ENCODE measurements around the gene MCTP1.

The MCTP1 gene

GRCh38 chr5:95175106-95175505 lies 109.8 kb downstream of the MCTP1 start:
- Histone ChIP-seq H3K4me3 (ENCODE audit: low read length) (no peak overlapping the region), H3K4me1 (ENCODE audit: control insufficient read depth, low read depth, low read length) (peaks cover 2% of the 10 kb centered on the region), H2BK120ac (ENCODE audit: low read depth, low read length) (no peak overlapping the region), H3K4me2 (ENCODE audit: low read length) (no peak overlapping the region), H3K4ac (ENCODE audit: low read depth, low read length) (no peak overlapping the region), H3K27ac (ENCODE audit: low read depth, low read length) (no peak overlapping the region), H3K9ac (ENCODE audit: low read length) (no peak overlapping the region), H2BK5ac (ENCODE audit: low read length) (no peak overlapping the region), H3K79me1 (ENCODE audit: low read length) (no peaks in the 10 kb centered on the region), H3K18ac (ENCODE audit: low read length) (no peak overlapping the region), H4K5ac (ENCODE audit: low read length) (no peak overlapping the region), H3K56ac (ENCODE audit: low read length) (no peak overlapping the region), H3K79me2 (ENCODE audit: control insufficient read depth, insufficient read depth, low read length) (no peaks in the 10 kb centered on the region), H3K36me3 (ENCODE audit: control insufficient read depth, insufficient read depth, low read length) (no peaks in the 10 kb centered on the region), H2AK5ac (ENCODE audit: low read length) (no peak overlapping the region), H3K27me3 (ENCODE audit: insufficient read depth, low read length, poor library complexity) (no peaks in the 10 kb centered on the region), H3K23ac (ENCODE audit: low read length) (no peak overlapping the region), H2BK15ac (replicated peaks; ENCODE audit: low read depth) (no peak overlapping the region), H4K8ac (ENCODE audit: low read depth, low read length) (no peak overlapping the region)
- WGBS (ENCODE audit: extremely low coverage, insufficient coverage, low lambda C conversion rate), result no CpG with 5 or more reads among the region's 3 CpGs
- DNase-seq, result no peak

- Histone ChIP-seq H2BK15ac (replicated peaks; ENCODE audit: low read depth) (no peak overlapping the region), H3K4me1 (ENCODE audit: control insufficient read depth, low read depth, low read length) (peaks cover 2% of the 10 kb centered on the region), H3K9ac (ENCODE audit: low read length) (no peak overlapping the region), H3K23ac (ENCODE audit: low read length) (no peak overlapping the region), H3K4me3 (ENCODE audit: low read length) (no peak overlapping the region), H2BK120ac (ENCODE audit: low read depth, low read length) (no peak overlapping the region), H3K79me1 (ENCODE audit: low read length) (no peaks in the 10 kb centered on the region), H2AK5ac (ENCODE audit: low read length) (no peak overlapping the region), H3K36me3 (ENCODE audit: control insufficient read depth, insufficient read depth, low read length) (no peaks in the 10 kb centered on the region), H3K27ac (ENCODE audit: low read depth, low read length) (no peak overlapping the region), H3K79me2 (ENCODE audit: control insufficient read depth, insufficient read depth, low read length) (no peaks in the 10 kb centered on the region), H3K18ac (ENCODE audit: low read length) (no peak overlapping the region), H3K56ac (ENCODE audit: low read length) (no peak overlapping the region), H2BK5ac (ENCODE audit: low read length) (no peak overlapping the region), H3K4ac (ENCODE audit: low read depth, low read length) (no peak overlapping the region), H4K8ac (ENCODE audit: low read depth, low read length) (no peak overlapping the region), H3K4me2 (ENCODE audit: low read length) (no peak overlapping the region), H3K27me3 (ENCODE audit: insufficient read depth, low read length, poor library complexity) (no peaks in the 10 kb centered on the region), H4K5ac (ENCODE audit: low read length) (no peak overlapping the region)
- DNase-seq, result peak; percentile 32
Observed at GRCh38 chr5:95172659-95173058, 112.2 kb downstream of the MCTP1 start.

DNA sequence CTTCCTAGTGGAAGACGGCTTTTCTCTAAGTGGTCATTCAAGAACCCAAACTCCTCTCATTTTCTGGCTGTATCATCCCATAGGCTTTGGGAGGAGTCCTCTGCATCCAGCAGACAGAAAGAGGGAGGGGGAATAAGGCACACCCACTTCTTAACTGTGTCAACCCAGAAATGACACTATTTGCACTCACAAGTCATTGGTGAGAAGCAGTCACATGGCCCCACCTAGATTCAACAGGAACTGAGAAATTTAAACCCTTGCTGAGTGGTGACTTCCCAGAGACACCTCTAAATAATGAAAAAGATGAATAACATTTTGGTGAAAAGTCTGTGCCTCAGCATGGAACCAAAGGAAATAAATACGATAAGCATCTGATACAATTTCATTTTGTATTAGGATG lies 120.0 kb downstream of the MCTP1 start:
- Histone ChIP-seq H3K4me3 (ENCODE audit: low read length) (no peak overlapping the region), H3K18ac (ENCODE audit: low read length) (no peak overlapping the region), H3K27ac (ENCODE audit: low read depth, low read length) (no peak overlapping the region), H2BK120ac (ENCODE audit: low read depth, low read length) (no peak overlapping the region), H3K79me1 (ENCODE audit: low read length) (no peaks in the 10 kb centered on the region), H2BK5ac (ENCODE audit: low read length) (no peak overlapping the region), H3K23ac (ENCODE audit: low read length) (no peak overlapping the region), H2BK15ac (replicated peaks; ENCODE audit: low read depth) (no peak overlapping the region), H4K8ac (ENCODE audit: low read depth, low read length) (no peak overlapping the region), H4K5ac (ENCODE audit: low read length) (no peak overlapping the region), H3K4me1 (ENCODE audit: control insufficient read depth, low read depth, low read length) (no peaks in the 10 kb centered on the region), H3K79me2 (ENCODE audit: control insufficient read depth, insufficient read depth, low read length) (no peaks in the 10 kb centered on the region), H3K27me3 (ENCODE audit: insufficient read depth, low read length, poor library complexity) (no peaks in the 10 kb centered on the region), H2AK5ac (ENCODE audit: low read length) (no peak overlapping the region), H3K4ac (ENCODE audit: low read depth, low read length) (no peak overlapping the region), H3K56ac (ENCODE audit: low read length) (no peak overlapping the region), H3K9ac (ENCODE audit: low read length) (no peak overlapping the region), H3K4me2 (ENCODE audit: low read length) (no peak overlapping the region), H3K36me3 (ENCODE audit: control insufficient read depth, insufficient read depth, low read length) (no peaks in the 10 kb centered on the region)
- no CpG with 5 or more reads among the region's 2 CpGs for WGBS (ENCODE audit: extremely low coverage, insufficient coverage, low lambda C conversion rate)
- DNase-seq, result no peak

GRCh38 chr5:95163079-95163478 lies 121.8 kb downstream of the MCTP1 start:
- Histone ChIP-seq H3K23ac (ENCODE audit: low read length) (no peak overlapping the region), H3K27me3 (ENCODE audit: insufficient read depth, low read length, poor library complexity) (no peaks in the 10 kb centered on the region), H3K27ac (ENCODE audit: low read depth, low read length) (no peak overlapping the region), H3K4ac (ENCODE audit: low read depth, low read length) (no peak overlapping the region), H3K18ac (ENCODE audit: low read length) (no peak overlapping the region), H3K4me1 (ENCODE audit: control insufficient read depth, low read depth, low read length) (no peaks in the 10 kb centered on the region), H2BK120ac (ENCODE audit: low read depth, low read length) (no peak overlapping the region), H3K4me3 (ENCODE audit: low read length) (no peak overlapping the region), H4K8ac (ENCODE audit: low read depth, low read length) (no peak overlapping the region), H4K5ac (ENCODE audit: low read length) (no peak overlapping the region), H3K79me2 (ENCODE audit: control insufficient read depth, insufficient read depth, low read length) (no peaks in the 10 kb centered on the region), H3K79me1 (ENCODE audit: low read length) (no peaks in the 10 kb centered on the region), H2BK5ac (ENCODE audit: low read length) (no peak overlapping the region), H2BK15ac (replicated peaks; ENCODE audit: low read depth) (no peak overlapping the region), H2AK5ac (ENCODE audit: low read length) (no peak overlapping the region), H3K4me2 (ENCODE audit: low read length) (no peak overlapping the region), H3K9ac (ENCODE audit: low read length) (no peak overlapping the region), H3K36me3 (ENCODE audit: control insufficient read depth, insufficient read depth, low read length) (no peaks in the 10 kb centered on the region), H3K56ac (ENCODE audit: low read length) (no peak overlapping the region)
- no peak for DNase-seq

DNA sequence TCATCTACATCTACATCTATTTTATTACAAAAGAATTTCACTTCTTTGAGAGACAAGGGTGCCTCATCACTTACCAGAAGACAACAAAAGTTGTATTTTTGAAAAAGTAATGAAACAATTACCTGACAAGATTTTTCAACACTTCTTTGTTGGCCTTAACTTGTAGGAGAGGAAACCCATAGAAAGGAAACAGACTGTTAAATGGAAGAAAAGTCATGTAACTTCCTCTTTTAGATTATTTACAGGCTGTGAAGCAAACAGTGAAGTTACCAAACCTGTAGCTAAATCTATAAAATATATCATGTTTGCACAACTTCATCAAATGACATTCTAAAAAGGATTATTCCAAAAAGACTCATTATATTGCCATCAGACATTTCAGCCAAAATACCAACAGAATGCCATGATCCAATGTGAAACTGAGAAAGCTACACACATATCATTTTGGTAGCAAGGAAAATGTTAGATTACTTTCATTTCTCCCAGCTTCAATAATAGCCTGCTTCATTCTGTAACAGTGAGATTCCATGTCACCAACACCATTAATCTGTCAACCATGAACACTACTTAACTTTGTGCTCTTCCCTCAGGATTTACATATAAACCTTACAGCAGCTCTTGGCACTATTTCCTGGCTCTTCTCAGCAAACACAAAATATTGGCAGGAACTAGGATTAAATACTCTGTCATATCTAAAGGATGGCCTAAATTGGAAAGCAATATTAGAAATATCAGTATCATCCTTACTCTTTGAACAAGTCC lies 122.5 kb downstream of the MCTP1 start:
- H3K27me3 ChIP-seq (ENCODE audit: insufficient read depth, low read length, poor library complexity), result no peaks in the 10 kb centered on the region
- H3K4me2 ChIP-seq (ENCODE audit: low read length), result no peak overlapping the region
- no peak overlapping the region for H2AK5ac ChIP-seq (ENCODE audit: low read length)
- no peak overlapping the region for H2BK5ac ChIP-seq (ENCODE audit: low read length)
- no peak overlapping the region for H4K5ac ChIP-seq (ENCODE audit: low read length)
- H2BK120ac ChIP-seq (ENCODE audit: low read depth, low read length), result no peak overlapping the region
- H3K56ac ChIP-seq (ENCODE audit: low read length), result no peak overlapping the region
- no peak overlapping the region for H3K18ac ChIP-seq (ENCODE audit: low read length)
- no peaks in the 10 kb centered on the region for H3K36me3 ChIP-seq (ENCODE audit: control insufficient read depth, insufficient read depth, low read length)
- no peak overlapping the region for H3K23ac ChIP-seq (ENCODE audit: low read length)
- no peak overlapping the region for H3K4me3 ChIP-seq (ENCODE audit: low read length)
- H2BK15ac ChIP-seq (replicated peaks; ENCODE audit: low read depth), result no peak overlapping the region
- H3K4ac ChIP-seq (ENCODE audit: low read depth, low read length), result no peak overlapping the region
- no peaks in the 10 kb centered on the region for H3K4me1 ChIP-seq (ENCODE audit: control insufficient read depth, low read depth, low read length)
- no peaks in the 10 kb centered on the region for H3K79me2 ChIP-seq (ENCODE audit: control insufficient read depth, insufficient read depth, low read length)
- no peak overlapping the region for H3K27ac ChIP-seq (ENCODE audit: low read depth, low read length)
- no peaks in the 10 kb centered on the region for H3K79me1 ChIP-seq (ENCODE audit: low read length)
- no peak overlapping the region for H3K9ac ChIP-seq (ENCODE audit: low read length)
- no peak for DNase-seq
- no peak overlapping the region for H4K8ac ChIP-seq (ENCODE audit: low read depth, low read length)

GRCh38 chr5:95159603-95160002 lies 125.3 kb downstream of the MCTP1 start:
- Histone ChIP-seq H3K27ac (ENCODE audit: low read depth, low read length) (no peak overlapping the region), H3K23ac (ENCODE audit: low read length) (no peak overlapping the region), H3K79me2 (ENCODE audit: control insufficient read depth, insufficient read depth, low read length) (no peaks in the 10 kb centered on the region), H4K8ac (ENCODE audit: low read depth, low read length) (no peak overlapping the region), H4K5ac (ENCODE audit: low read length) (no peak overlapping the region), H2BK15ac (replicated peaks; ENCODE audit: low read depth) (no peak overlapping the region), H3K56ac (ENCODE audit: low read length) (no peak overlapping the region), H3K4me1 (ENCODE audit: control insufficient read depth, low read depth, low read length) (no peaks in the 10 kb centered on the region), H2AK5ac (ENCODE audit: low read length) (no peak overlapping the region), H3K18ac (ENCODE audit: low read length) (no peak overlapping the region), H2BK5ac (ENCODE audit: low read length) (no peak overlapping the region), H3K27me3 (ENCODE audit: insufficient read depth, low read length, poor library complexity) (no peaks in the 10 kb centered on the region), H3K79me1 (ENCODE audit: low read length) (no peaks in the 10 kb centered on the region), H3K9ac (ENCODE audit: low read length) (no peak overlapping the region), H3K4me2 (ENCODE audit: low read length) (no peak overlapping the region), H3K4me3 (ENCODE audit: low read length) (no peak overlapping the region), H2BK120ac (ENCODE audit: low read depth, low read length) (no peak overlapping the region), H3K36me3 (ENCODE audit: control insufficient read depth, insufficient read depth, low read length) (no peaks in the 10 kb centered on the region), H3K4ac (ENCODE audit: low read depth, low read length) (no peak overlapping the region)
- WGBS (ENCODE audit: extremely low coverage, insufficient coverage, low lambda C conversion rate), result no CpG with 5 or more reads among the region's 1 CpG
- no peak for DNase-seq

Measured in mesendoderm (in vitro differentiated cells).